HG02852 (cell line): ENCODE measurements around the gene IP6K1.
"Not testable (repeated sequence)": the region's sequence is repeated elsewhere in the genome, so short reads cannot be mapped to it uniquely, and the experiment has no call there.

Experiments used
- ATAC-seq: cut with Tn5 transposase; IDR thresholded peaks from one replicate; pipeline ENCODE4 v1.9.1; 2021; ENCODE audit warnings: mild to moderate bottlenecking, moderate library complexity; ENCODE audit not compliant: unreplicated experiment

The IP6K1 gene

DNA sequence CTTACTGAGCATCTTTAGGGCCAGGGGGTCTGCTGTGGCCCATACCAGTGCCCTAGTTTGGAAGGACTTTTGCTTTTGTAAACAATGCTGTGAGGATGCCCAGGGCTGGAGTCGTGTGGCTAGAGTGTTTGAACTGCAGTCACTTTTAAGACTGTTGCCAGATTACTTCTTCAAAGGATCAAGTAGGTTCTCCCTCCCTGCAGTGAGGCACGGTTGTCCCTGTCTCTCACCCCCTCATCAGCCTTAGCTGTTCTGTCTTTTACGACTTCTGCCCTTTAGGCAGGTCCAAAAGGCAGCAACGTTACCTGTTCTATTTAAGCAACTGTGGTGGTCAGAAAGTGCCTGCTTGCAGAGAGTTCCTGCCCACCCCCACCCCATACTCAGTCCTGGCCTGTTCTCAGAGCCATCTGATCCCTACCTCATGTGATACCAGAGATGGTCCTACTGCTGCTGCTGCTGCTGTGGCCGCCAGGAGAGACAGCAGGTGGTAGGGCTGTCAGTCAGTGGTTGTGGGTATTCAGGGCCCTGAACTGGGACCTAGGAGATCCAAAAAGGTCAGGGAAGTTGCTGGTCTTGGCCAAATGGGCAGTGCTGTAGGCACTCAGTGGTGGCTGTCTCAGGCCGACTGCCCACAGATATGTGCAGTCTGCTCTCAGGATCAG, 91.8 kb downstream of the IP6K1 start:
- ATAC-seq = not testable (repeated sequence)

GRCh38 chr3:49691481-49691880, 94.9 kb downstream of the IP6K1 start:
- ATAC-seq = not testable (repeated sequence)

DNA sequence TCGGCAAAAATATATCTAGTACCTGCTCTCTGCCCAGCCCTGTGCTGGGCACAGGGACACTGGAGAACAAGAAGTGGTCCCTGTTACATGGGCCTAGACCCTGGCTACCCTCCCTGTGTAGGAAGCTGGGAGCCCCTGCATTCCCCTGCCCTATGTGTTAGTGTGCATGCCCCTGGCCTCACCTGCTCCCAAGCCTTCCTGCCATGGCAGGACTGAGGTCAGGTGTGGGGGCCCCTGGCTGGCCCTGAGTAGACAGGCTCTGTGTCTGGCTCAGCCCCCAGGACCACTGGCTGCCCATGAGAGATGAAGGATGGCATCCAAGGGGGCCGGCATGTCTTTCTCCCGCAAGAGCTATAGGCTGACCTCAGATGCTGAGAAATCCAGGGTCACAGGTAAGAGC, 95.5 kb downstream of the IP6K1 start:
- ATAC-seq = not testable (repeated sequence)

DNA sequence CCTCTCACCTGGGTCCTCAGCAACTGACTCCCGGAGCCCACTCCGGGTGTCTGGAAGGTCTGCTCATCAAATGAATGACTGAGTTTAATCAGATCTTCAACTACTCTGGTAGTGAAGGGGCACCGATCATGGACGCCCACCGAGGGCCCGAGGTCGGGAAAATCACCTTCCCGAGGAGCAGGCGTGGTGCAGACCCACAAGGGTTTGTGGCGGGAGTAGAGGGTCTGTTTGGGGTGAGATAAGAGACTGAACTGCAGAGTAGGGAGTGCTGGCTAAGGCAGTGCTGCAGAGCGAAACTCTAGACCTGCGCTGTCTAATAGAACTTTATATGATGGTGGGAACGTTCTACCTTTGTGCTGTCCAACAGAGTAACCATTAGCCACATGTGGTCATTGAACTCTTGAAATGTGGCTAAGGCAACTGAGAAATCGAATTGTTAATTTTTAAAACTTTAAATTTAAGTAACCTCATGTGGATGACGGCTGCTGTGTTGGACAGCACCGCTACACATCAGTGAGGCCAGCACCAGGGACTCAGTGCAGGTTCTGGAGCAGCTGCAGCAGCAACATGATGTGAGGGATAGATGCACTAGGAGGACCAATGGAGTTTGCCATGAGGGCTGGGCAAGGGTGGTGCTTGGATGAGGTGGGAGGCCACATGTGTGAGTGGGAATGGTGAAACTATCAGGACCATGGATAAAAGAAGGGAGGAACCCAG, 96.3 kb downstream of the IP6K1 start:
- ATAC-seq = not testable (repeated sequence)

GRCh38 chr3:49689046-49689907, 97.1 kb downstream of the IP6K1 start, which contains the start of the genes MST1 and RNF123:
Gene MST1, minus strand, starts transcription at chr3:49689474. Its CDS starts 783 bp downstream, at chr3:49688691.
Gene RNF123, plus strand, starts transcription at chr3:49689557. Its CDS starts 1,609 bp downstream, at chr3:49691166.
- peak; percentile 57 for ATAC-seq

DNA sequence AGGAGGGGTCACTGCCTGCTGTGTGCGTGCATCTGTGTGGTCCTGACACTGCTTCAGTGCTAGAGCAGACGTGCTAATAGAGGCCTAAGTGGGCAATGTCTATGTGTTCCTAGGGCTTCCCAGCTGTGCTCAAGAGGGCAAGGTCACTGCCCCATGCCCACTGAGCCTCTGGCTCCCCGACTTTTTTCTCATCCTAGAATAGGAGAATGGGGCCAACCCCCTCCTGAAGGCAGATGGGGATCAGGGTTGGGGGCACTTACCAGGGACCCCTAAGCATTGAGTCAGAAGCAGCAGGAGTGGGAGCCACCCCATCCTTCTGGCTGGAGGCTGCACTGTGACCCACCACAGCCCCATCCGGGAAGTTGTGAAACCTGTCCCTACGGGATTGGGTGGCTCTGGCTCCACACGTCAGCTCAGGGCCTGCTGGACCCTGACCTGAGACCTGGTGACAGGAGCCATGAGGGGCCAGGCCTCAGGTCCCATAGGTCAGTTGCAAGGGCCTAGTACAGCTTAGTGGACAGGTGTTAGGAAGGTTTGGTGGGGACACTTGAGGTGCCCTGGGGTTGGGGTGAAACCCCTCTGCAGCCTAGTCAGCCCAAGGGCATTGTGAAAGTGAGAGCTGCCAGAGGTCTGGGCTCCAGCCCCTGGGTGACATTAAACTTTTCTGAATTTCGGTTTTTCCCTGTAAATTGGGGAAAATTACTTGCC, 97.8 kb downstream of the IP6K1 start:
- ATAC-seq = not testable (repeated sequence)

- not testable (repeated sequence) for ATAC-seq
Measured at GRCh38 chr3:49687424-49687795, 98.9 kb downstream of the IP6K1 start.

DNA sequence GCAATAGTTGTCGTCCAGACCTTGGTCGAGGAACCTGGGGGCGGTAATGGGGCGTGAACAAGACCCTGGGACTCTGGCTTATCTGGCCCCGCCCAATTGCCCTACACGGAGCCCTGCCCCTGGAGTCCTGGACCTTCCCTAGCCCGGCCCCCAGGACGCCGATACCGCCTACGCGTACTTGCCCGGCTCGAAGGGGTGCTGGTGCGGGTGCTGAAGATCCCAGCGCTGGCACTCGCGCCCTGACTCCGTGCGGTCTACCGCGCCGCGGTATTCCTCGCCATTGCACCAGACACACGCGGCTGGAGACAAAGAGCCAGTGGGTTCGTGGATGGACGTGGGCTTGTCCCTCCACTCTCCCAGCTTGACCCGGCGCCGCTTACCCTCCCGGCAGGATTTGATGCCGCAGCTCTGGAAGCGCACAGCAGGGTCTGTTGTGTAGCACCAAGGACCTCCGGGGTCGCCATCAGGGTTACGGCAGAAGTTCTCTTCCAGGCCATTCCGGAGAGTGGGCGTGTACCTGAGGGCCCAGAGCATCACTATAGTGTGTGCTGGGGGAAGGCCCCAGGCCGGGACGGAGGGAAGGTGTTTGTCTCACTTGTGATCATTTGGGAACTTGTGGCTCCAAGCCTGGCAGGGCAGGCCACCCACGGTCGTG, 99.4 kb downstream of the IP6K1 start:
- not testable (repeated sequence) for ATAC-seq

DNA sequence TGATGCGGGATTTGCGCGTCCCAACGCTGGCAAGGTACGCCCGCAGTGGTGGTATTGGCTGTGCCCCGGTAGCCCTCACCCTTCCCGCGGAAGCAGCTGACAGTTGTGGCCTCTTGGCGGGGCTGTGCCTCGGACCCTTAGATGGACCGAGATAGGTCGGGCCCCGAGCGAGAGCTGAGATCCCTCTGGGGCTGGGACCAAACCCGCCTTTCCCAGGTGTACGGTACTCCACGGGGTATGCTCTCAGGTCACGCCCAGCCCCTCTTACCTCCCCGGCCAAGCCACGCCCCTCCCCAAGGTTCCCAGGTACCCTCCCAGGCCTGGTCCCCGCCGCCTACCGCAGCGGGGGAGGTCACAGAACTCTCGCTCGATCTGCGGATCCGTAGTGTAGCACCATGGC, 100.0 kb downstream of the IP6K1 start:
- ATAC-seq = not testable (repeated sequence)

DNA sequence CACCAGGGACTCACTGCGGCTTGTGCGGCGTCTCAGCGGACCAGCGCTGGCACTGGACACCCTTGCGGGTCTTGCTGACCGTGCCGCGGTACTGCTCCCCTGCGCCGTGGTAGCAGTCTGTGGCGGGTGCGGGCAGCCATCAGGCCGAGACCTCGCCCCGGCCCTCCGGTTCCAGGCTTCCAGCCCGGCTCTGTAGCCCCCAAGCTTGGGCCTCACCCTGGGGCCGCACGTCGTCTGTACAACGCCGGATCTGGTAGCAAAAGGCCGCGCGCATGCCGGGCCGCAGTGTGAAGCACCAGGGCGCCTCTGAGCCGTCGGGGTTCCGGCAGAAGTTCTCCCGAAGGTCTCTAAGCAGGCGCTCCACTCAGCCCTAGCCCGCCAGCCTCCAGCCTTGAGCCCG, 100.5 kb downstream of the IP6K1 start:
- not testable (repeated sequence) for ATAC-seq

- ATAC-seq = not testable (repeated sequence)
Measured at GRCh38 chr3:49685103-49685502, 101.2 kb downstream of the IP6K1 start.

GRCh38 chr3:49684453-49684852, 101.9 kb downstream of the IP6K1 start:
- not testable (repeated sequence) for ATAC-seq

- ATAC-seq = no peak
Measured at GRCh38 chr3:49683162-49683561, 103.2 kb downstream of the IP6K1 start.

- no peak for ATAC-seq
Measured at GRCh38 chr3:49681543-49681942, 104.8 kb downstream of the IP6K1 start.

DNA sequence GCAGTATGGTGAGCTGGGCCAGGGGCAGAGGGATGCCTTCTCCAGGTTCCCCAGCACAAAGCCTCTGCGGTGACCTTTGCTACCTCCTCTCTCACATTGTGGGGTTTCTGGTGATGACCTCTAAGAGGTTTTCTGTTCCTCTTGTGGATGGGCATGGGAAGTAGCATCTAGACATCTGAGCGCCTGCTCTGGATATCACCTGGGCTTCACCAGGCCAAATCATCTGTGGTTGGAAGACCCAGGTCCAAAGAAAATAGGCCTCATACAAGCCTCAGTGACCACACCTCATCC, 105.2 kb downstream of the IP6K1 start:
- ATAC-seq = no peak

- ATAC-seq = no peak
Measured at GRCh38 chr3:49680493-49681231, 105.7 kb downstream of the IP6K1 start.

DNA sequence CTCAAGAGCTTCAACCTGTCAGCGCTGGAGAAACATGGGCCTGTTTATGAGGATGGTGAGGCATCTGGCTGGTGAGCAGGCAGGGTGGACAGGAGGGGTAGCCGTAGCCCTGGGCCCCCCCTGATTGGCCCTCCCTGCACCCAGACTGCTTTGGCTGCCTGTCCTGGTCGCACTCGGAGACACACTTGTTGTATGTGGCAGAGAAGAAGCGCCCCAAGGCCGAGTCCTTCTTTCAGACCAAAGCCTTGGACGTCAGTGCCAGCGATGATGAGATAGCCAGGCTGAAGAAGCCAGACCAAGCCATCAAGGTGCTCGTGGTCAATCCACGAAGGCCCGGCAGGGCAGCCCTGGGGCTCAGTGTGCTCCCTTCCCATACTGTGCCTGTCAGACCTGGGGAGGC, 110.4 kb downstream of the IP6K1 start:
- ATAC-seq = no peak

DNA sequence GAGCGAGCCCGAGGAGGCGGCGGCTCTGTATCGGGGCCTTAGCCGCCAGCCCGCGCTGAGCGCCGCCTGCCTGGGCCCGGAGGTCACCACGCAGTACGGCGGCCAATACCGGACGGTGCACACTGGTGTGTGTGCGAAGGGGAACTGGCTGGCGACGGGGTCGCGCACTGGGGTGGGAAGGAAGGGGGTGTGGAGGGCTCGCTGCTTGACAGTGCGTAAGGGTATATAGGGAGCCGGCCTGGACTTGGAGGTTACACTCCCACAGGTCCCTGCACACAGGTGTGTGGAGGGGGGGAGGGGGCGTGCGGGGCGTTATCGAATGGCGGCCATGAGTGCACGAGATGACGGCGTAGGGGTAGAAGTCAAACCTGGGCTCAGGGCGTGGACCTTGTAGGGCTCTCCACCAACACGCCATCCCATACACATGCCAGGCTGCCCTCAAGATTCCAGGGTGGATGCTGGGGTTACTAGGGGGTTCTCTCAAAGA, 111.8 kb downstream of the IP6K1 start:
- peak; percentile 27 for ATAC-seq
